Spleen (tissue), 7 donors: ENCODE measurements around the gene NTRK2.

ENCODE experiments used
- CTCF ChIP-seq, 11 experiments: fragments of 200-600 bp in 7 of 11; fragments of 450-650 bp in 4 of 11; sonication (generic) in 4 of 11; IDR thresholded peaks in 8 of 11; conservative IDR thresholded peaks in 3 of 11; 1 replicate in 7 of 11; 2 replicates in 4 of 11; pipeline versions ENCODE4 v1.4.0 to v1.8.0; 2016 to 2021; ENCODE audit warnings: antibody characterized with exemption in 11 of 11, inconsistent platforms in 4 of 11, mild to moderate bottlenecking in 1 of 11
- POLR2A ChIP-seq, 3 donors: fragments of 450-650 bp; IDR thresholded peaks; one replicate each; pipeline ENCODE4 v1.5.1; 2017; ENCODE audit warnings: antibody characterized with exemption in 3 of 3, mild to moderate bottlenecking in 1 of 3
- donor health status: DM: no; HTN: no; CAD: no; lungs with moderate emphysema.
- donor health status: DM: no; HTN: no; CAD: no.
- donor health status: DM: no; HTN: no; CAD: no.

GRCh38 chr9:84926793-84927192, 257.3 kb downstream of the NTRK2 start:
- TF ChIP-seq CTCF (IDR thresholded peaks at IDR 0.05 in 8 of 11, conservative IDR thresholded peaks at IDR 0.05 in 3 of 11), result no peak
- no peak for TF ChIP-seq POLR2A (IDR thresholded peaks at IDR 0.05)
